Measurements from ENCODE around the gene S100A14.
A peak's percentile ranks its signal among the peaks of the same experiment; 100 is the strongest.
"Not testable (repeated sequence)": the region's sequence is repeated elsewhere in the genome, so short reads cannot be mapped to it uniquely, and the experiment has no call there.

S100A14 gene

GRCh38 chr1:153616144-153616916 lies at the start of gene S100A14:
Gene S100A14 (minus strand): TSS chr1:153616325. CDS start chr1:153615858, 467 bp downstream.
- no peak for DNase-seq (ENCODE audit: low read depth)

DNA sequence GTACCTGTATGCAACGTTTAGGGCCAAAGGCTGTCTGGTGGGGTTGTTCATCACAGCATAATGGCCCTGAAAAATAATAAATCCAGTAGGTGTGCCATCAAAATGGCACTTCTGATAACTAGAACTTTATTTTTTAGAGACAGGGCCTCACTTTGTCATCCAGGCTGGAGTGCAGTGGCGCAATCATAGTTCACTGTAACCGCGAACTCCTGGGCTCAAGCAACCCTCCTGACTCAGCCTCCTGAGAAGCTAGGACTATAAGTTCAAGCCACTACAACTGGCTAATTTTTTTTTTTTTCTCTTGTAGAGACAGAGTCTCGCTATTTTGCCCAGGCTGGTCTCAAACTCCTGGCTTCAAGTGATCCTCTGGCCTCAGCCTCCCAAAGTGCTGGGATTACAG lies 47.1 kb upstream of the S100A14 start:
- no peak for DNase-seq (ENCODE audit: low read depth)

GRCh38 chr1:153662269-153662668 lies 46.1 kb upstream of the S100A14 start:
- DNase-seq (ENCODE audit: low read depth) = no peak

DNA sequence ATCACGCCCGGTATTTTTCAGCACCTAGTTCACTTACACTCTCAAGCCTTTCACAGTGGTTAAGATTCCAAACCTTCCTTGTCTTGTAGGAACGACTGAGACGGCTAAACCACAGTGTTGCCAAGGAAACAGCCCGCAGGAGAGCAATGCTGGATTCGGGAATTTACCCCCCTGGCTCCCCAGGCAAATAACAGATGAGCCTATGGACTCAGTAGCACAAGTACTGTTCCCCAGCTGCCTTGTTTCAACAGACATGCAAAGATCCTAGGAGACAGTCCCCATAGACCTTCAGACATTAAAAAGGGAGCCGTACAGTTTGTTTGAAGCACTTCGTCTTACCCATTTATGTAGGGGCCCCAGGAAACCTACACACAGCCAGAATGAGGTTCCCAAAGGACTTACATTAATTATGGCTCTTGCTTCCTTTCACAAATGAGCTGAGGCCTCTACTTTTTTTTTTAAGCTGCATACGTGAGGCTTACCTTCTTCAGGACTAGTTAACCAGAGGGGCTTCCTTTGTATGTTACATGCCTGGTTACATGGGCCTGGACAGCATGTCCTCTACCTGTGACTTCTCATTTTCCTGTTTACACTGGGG lies 45.1 kb upstream of the S100A14 start:
- DNase-seq (ENCODE audit: low read depth) = no peak

DNA sequence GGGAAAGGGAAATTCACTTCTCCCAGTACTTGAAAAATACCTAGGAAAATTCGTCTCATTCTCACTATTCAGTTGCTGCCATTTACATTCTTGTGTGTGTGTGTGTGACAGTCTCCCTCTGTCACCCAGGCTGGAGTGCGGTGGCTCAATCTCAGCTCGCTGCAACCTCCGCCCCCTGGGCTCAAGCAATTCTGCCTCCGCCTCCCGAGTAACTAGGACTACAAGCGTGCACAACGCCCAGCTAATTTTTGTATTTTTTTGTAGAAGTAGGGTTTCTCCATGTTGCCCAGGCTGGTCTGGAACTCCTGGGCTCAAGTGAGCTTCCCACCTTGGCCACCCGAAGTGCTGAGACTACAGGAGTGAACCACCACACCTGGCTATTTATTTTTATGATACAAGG lies 43.5 kb upstream of the S100A14 start:
- no peak for DNase-seq (ENCODE audit: low read depth)

- DNase-seq (ENCODE audit: low read depth) = no peak
Measured at GRCh38 chr1:153659175-153659534, 43.0 kb upstream of the S100A14 start.

DNA sequence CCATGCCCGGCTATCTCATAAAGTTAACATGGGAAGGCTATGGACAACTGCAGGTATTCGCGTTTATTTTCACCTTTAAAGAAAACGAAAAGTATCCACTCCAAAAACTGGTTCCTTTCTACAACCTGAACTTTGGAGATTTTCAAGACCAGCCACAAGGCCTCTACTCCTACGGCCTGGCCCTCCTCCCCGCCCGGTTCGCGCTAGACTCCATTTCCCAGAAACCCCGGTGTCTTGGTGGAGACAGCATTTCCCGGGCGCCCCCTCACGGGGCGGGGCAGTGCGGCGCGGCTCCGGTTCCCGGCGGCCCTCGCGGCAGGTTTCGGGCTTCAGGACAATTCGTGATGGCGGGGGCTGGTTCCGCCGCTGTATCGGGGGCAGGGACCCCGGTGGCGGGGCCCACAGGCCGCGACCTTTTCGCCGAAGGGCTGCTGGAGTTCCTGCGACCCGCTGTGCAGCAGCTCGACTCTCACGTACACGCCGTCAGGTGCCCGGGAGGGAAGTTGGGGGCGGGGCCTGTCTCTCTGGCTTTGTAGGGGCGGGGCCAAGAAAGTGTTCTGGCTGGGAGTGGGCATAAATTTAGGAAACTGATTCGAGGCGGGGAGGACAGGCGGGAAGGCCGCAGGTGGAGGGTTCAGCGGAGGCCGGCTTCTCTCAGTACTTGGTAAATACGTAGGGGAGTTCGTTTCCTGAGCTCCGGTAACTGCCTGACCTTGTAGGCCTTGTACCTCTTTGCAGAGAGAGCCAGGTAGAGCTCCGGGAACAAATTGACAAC lies 42.5 kb upstream of the S100A14 start, which contains the start of gene SNAPIN:
SNAPIN (plus strand) TSS at position 304 of the 775 bp plus-strand sequence; CDS start at position 345, 41 bp downstream.
- DNase-seq (ENCODE audit: low read depth) = peak; percentile 40

DNA sequence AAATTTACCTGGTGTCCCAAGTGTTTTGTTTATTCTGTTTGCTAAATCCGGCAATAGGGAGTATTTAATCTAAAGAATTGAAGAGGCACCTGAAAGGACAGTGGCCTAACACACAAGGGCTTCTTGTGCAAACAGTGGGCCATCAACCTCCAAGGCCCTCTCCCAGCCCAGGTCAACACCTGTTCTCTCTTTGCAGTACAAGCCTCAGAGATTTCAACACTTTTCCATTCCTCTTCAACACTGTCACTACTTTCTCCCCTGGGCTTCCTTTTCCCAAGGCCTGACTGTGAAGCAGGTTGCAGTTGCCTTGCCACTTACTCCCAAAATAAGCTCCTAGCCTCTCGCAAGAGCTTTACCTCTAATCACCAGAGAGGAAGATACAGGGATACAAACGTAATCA lies 39.2 kb upstream of the S100A14 start:
- DNase-seq (ENCODE audit: low read depth) = no peak

- DNase-seq (ENCODE audit: low read depth) = no peak
Measured at GRCh38 chr1:153652805-153653500, 36.8 kb upstream of the S100A14 start.

GRCh38 chr1:153651771-153652170 lies 35.6 kb upstream of the S100A14 start:
- no peak for DNase-seq (ENCODE audit: low read depth)

DNA sequence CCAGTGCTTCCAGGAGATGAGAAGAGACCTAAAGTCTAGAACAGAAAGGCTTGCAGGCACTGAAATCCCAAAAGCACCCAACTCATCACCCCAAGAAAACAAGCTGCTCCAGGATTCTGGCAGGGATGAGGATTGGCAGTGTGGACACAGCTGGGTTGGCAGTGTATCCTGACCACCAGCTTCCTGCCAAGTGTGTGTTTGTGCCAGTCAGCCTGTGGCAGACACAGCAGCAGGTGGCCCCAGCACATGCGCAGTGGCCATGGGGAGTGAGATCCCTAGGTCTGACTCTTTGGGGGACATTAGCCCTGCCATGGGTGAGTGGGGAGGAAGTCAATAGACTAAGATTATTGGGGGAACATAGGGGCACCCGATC lies 33.7 kb upstream of the S100A14 start:
- DNase-seq (ENCODE audit: low read depth) = no peak

DNA sequence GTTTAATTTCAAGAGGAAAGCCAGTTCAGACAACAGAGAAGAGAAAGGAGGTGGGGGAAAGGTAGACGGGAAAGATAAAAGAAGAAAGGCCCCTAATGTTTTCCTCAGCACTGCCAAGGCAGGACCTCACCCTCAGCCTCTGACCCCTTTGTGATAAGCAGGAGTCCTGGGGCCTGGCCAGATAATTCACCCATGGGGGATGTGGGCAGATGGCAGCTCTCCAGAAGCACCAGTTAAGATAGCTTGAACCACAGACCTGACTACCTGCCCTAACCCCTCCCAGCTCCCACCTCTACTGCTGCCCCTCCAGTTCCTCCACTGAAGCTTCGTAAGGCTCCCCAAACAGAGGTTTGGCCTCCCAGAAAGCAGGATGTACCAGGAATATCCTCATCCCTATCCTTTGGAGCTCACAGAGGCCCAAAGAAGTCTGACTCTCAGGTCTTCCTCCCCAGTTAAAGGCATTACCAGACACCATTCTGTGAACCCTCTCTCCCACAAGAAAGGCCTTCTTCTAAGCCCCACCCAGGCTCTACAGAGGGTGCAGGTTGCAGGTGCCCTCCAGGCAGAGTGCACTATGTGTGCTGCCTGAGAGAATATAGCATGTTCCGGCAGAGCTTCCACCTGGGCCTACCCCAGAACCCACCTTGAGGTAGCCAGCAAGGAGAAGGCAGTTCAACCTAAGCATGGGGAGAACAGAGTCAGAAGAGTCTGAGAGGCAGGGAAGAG lies 33.2 kb upstream of the S100A14 start:
- DNase-seq (ENCODE audit: low read depth) = no peak

GRCh38 chr1:153648000-153648643 lies 32.0 kb upstream of the S100A14 start:
- DNase-seq (ENCODE audit: low read depth) = no peak

DNA sequence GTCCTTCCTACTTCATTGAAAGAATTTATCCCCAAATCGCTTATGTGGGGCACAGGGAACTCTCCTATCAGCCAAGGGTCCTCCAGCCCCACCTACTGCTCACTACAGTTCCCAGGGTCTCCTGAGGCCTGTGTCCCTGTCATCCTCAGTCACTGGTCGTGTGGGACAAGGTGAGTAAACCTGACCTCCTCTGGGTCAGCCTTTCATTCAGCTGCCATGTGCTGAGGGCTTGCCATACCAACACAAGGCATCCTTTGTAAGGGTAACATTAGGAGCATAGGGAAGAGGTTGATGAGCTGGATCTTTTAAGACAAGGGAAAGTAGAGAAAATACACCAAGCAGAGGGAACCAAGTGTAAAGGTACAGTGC lies 31.2 kb upstream of the S100A14 start:
- no peak for DNase-seq (ENCODE audit: low read depth)

GRCh38 chr1:153646672-153647345 lies 30.7 kb upstream of the S100A14 start:
- DNase-seq (ENCODE audit: low read depth) = no peak

- no peak for DNase-seq (ENCODE audit: low read depth)
Measured at GRCh38 chr1:153643816-153644215, 27.7 kb upstream of the S100A14 start.

DNA sequence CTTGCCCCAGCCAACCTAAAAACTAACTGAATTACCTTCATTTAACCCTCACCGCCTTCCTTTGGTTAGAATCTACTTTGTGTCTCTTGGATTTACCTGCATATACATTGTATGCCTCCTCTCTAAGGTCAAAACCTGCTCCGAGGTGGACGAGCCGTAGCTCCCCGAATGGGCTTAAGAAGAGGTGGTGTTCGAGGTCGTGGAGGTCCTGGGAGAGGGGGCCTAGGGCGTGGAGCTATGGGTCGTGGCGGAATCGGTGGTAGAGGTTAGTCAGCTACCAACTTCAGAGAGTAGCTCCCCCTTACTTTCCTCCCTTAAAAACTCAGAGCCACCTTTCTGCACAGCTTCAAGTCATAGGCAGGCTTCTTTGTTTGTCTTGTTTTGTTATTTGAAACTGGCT lies 27.0 kb upstream of the S100A14 start:
- no peak for DNase-seq (ENCODE audit: low read depth)

- no peak for DNase-seq (ENCODE audit: low read depth)
Measured at GRCh38 chr1:153642161-153642560, 26.0 kb upstream of the S100A14 start.

DNA sequence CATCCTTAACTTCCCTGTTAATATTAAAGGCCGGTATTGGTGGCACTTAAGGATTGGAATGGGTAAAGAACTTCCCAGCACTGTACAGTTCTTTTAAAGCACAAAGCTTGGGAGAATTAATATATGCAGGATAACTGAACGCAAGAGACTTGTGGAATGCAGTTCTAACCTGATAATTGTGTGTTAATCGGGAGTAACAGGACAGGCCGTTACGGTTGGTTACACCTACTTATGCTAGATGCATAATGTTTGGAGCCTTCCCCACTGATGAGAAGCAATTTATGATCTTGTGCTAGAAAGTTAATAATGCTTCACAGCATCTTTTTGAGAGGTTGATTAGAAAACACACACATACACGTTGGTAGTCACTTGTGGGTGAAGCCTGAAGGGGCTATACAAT lies 24.7 kb upstream of the S100A14 start:
- DNase-seq (ENCODE audit: low read depth) = no peak

- not testable (repeated sequence) for DNase-seq (ENCODE audit: low read depth)
Measured at GRCh38 chr1:153640213-153640612, 24.1 kb upstream of the S100A14 start.

DNA sequence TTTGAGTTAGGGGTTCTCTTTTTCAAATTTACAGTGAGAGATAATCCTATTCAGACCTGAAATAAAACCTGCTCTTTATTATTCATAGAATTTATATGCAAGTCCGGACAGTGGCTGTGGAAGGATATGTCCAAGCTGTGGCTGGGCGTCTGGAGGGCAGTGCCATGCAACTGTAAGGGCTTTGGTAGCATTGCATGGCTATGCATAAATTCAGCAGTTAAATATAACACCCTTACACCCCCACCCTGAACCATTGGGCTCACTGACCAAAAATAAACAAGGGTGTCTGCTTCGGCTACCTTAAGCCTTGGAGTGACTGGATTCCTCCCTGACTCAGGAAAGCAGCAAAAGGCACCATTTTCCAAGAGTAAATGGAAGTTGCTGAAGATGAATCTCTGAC lies 23.2 kb upstream of the S100A14 start:
- no peak for DNase-seq (ENCODE audit: low read depth)

All from GM04503 (cell line).